Mesenteric fat pad (tissue), 1 donor: ENCODE data around the gene TSFM. TPM values are rescaled to one million over a fixed set of nuclear protein-coding genes. Genes with fewer than 3 reads are reported as not detected.

Experiments
- microRNA-seq: library from miRNA; unstranded; fragments of <30 nt; microRNA quantifications from one replicate; pipeline ENCODE4 v1.2.0, GENCODE V29; 2020; ENCODE audit warnings: borderline number of aligned reads
- total RNA-seq: library from RNA; stranded (reverse); fragmentation: NEBNext Ultra II Directional; extraction: Animal tissue kit (Norgen Biotek cat#: 25700); gene quantifications from one replicate; pipeline ENCODE4 v1.2.1, GENCODE V29; 2021
- donor health status: DM: yes; HTN: yes; CAD: no.

Gene TSFM
- total RNA-seq, 1 donor from 2014 or later, result 32.7 TPM

Small RNAs within 50 kb of the gene (microRNA-seq; reads per million reads assigned to microRNA genes)
- gene MIR26A2, result 290 reads per million, percentile 65 among the genes with 10 or more reads in this experiment
- not detected for gene MIR6759

Other genes with a start within 250 kb of the TSFM start
- gene DCTN2, start 235.6 kb upstream of the TSFM start, total RNA-seq, result 106 TPM
- gene KIF5A, start 232.7 kb upstream of the TSFM start, total RNA-seq, result not detected
- 14.3 TPM for gene PIP4K2C, start 191.6 kb upstream of the TSFM start, total RNA-seq
- gene DTX3, start 178.0 kb upstream of the TSFM start, total RNA-seq, result 7.2 TPM
- 12.8 TPM for gene ARHGEF25, start 171.4 kb upstream of the TSFM start, total RNA-seq
- gene B4GALNT1, start 149.6 kb upstream of the TSFM start, total RNA-seq, result 2.7 TPM
- 251 TPM for gene OS9, start 88.7 kb upstream of the TSFM start, total RNA-seq
- 2.1 TPM for gene AGAP2, start 44.0 kb upstream of the TSFM start, total RNA-seq
- gene TSPAN31, start 37.7 kb upstream of the TSFM start, total RNA-seq, result 35.0 TPM
- gene CDK4, start 30.5 kb upstream of the TSFM start, total RNA-seq, result 87.0 TPM
- gene MARCHF9, start 27.7 kb upstream of the TSFM start, total RNA-seq, result 11.3 TPM
- 1.8 TPM for gene CYP27B1, start 15.7 kb upstream of the TSFM start, total RNA-seq
- gene METTL1, start 10.7 kb upstream of the TSFM start, total RNA-seq, result 32.8 TPM
- gene EEF1AKMT3, start 10.2 kb upstream of the TSFM start, total RNA-seq, result 7.2 TPM
- 5.7 TPM for gene AVIL, start 35.9 kb downstream of the TSFM start, total RNA-seq
- gene CTDSP2, start 63.9 kb downstream of the TSFM start, total RNA-seq, result 156 TPM
- gene ATP23, start 158.8 kb downstream of the TSFM start, total RNA-seq, result 9.5 TPM